Uterus (tissue), 4 donors: ENCODE measurements around the gene COL18A1. TPM values are rescaled to one million over a fixed set of nuclear protein-coding genes. Genes with fewer than 3 reads are reported as not detected.

Experiments used
- DNase-seq, 2 donors: peaks; one replicate each; pipeline ENCODE4 v3.0.0-alpha.2; 2019 to 2020
- H3K27ac ChIP-seq, 2 donors: fragments of 200-600 bp; sonication (generic); 1 replicate in 1 of 2; 2 replicates in 1 of 2; pipeline ENCODE4 v1.5.1; 2016 to 2018
- H3K27me3 ChIP-seq, 2 donors: fragments of 200-600 bp; sonication (generic); one replicate each; pipeline ENCODE4 v1.5.1; 2018 to 2019; ENCODE audit warnings: control low read depth in 1 of 2
- H3K36me3 ChIP-seq, 2 donors: fragments of 200-600 bp; sonication (generic); one replicate each; pipeline ENCODE4 v1.5.1; 2019; ENCODE audit warnings: control low read depth in 1 of 2
- H3K4me1 ChIP-seq, 2 donors: fragments of 200-600 bp; sonication (generic); one replicate each; pipeline ENCODE4 v1.5.1; 2018 to 2019; ENCODE audit warnings: control low read depth in 1 of 2
- H3K4me3 ChIP-seq, 2 donors: fragments of 200-600 bp; sonication (generic); 1 replicate in 1 of 2; 2 replicates in 1 of 2; pipeline ENCODE4 v1.5.1; 2018 to 2019; ENCODE audit warnings: mild to moderate bottlenecking in 1 of 2
- H3K9me3 ChIP-seq, 2 donors: fragments of 200-600 bp; sonication (generic); one replicate each; pipeline ENCODE4 v1.5.1; 2019; ENCODE audit warnings: control low read depth in 1 of 2
- CTCF ChIP-seq, 4 experiments: fragments of 200-600 bp in 2 of 4; fragments of 450-650 bp in 2 of 4; sonication (generic) in 2 of 4; IDR thresholded peaks; one replicate each; pipeline ENCODE4 v1.5.1; 2016 to 2019; ENCODE audit warnings: antibody characterized with exemption in 4 of 4, mild to moderate bottlenecking in 2 of 4, moderate library complexity in 1 of 4
- POLR2A ChIP-seq, 2 donors: fragments of 450-650 bp; IDR thresholded peaks; one replicate each; pipeline ENCODE4 v1.6.1; 2016; ENCODE audit warnings: antibody characterized with exemption in 2 of 2, mild to moderate bottlenecking in 1 of 2, moderate library complexity in 1 of 2
- intact Hi-C: fragments of 100-400 bp; cut with DNase I; formaldehyde crosslinking; loops from one replicate; pipeline ENCODE4 v1.15.1; 2023; ENCODE audit warnings: low total_unique reads
- total RNA-seq, 4 donors: library from RNA; depleted of rRNA in 3 of 4; stranded (reverse); fragments of >200 nt in 3 of 4; gene quantifications; one replicate each; pipeline versions ENCODE4 v1.1.0 to v1.2.4, GENCODE V29; 2014 to 2023
- donor health status: DM: yes; HTN: yes; CAD: no.

Gene COL18A1
- total RNA-seq, 4 donors from 2014 or later: 73.0 to 223 (median 152) TPM

DNA sequence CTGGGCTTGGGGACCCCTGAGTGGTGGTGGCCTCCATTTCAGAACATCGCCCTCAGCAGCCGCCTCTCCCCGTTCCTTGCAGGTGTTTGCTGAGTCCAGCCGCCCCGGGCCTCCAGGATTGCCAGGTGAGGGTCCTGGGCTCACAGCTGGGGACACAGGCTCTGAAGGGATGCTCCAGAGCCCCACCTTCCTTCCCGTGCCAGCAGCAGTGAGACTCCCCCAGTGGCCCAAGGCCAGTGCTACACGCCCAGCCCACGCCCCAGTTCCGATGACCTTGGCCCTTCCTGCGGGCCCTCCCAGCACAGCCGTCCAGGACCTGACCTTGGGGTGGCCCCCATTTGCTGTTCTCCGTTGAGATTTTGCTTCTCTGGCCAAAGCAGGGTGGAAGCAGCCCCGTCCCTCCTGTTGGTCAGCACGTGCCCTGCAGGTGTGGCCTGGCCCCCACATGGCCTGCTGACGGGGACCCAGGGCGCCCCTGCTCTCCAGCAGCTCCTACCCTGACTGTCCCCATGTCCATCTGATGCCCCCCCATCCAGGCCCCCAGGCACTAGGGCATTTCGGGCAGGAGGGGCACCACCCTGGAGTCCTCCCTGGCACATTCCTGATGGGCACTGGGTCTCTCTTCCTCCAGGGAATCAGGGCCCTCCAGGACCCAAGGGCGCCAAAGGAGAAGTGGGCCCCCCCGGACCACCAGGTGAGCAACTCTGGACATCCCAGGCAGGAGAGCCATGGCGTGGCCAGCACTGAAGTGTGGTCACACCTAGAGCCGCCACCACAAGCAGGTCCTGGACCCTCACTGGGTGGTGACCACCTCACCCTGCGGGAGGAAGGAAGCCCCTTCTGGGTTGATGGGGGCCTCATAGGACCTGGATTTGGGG, 92.2 kb downstream of the COL18A1 start:
- intact Hi-C loops: no loop called here
- Histone ChIP-seq H3K9me3 (no peaks in the 10 kb centered on the region), H3K36me3 (no peaks in the 10 kb centered on the region), H3K4me3 (no peak overlapping the region), H3K4me1 (no peaks in the 10 kb centered on the region), H3K27me3 (no peaks in the 10 kb centered on the region), H3K27ac (no peak overlapping the region)
- TF ChIP-seq CTCF (IDR thresholded peaks at IDR 0.05) (no peak), POLR2A (IDR thresholded peaks at IDR 0.05) (no peak)
- DNase-seq: peak in 1 of 2 donors; percentile 14

- Histone ChIP-seq H3K9me3 (no peaks in the 10 kb centered on the region), H3K4me3 (no peak overlapping the region), H3K4me1 (no peaks in the 10 kb centered on the region), H3K27ac (no peak overlapping the region), H3K36me3 (no peaks in the 10 kb centered on the region), H3K27me3 (no peaks in the 10 kb centered on the region)
- peak in 1 of 2 donors; percentile 13 for DNase-seq
- intact Hi-C loops: no loop called here
- no peak for TF ChIP-seq CTCF (IDR thresholded peaks at IDR 0.05)
- TF ChIP-seq POLR2A (IDR thresholded peaks at IDR 0.05): no peak
Observed at GRCh38 chr21:45497846-45498645, 93.1 kb downstream of the COL18A1 start.

DNA sequence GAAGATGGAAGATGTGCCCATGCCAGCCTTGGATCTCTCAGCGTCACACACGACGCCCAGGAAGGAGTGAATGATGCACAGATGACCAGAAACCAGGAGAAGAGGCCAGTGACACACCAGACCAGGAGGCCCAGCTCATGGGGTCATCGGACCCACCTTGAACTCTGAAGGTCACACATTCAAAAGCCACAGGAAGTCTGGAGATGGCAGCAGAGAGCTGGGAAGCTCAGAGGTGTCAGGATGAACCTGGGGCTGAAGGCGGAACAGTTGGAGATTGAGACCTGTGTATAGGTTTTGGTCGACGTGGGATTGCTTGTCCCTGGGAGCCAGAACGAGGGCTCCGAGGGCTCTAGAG, 93.7 kb downstream of the COL18A1 start:
- Histone ChIP-seq H3K4me1 (no peaks in the 10 kb centered on the region), H3K4me3 (no peak overlapping the region), H3K36me3 (no peaks in the 10 kb centered on the region), H3K27me3 (no peaks in the 10 kb centered on the region), H3K27ac (no peak overlapping the region), H3K9me3 (no peaks in the 10 kb centered on the region)
- intact Hi-C loops: no loop called here
- no peak for TF ChIP-seq CTCF (IDR thresholded peaks at IDR 0.05)
- no peak for TF ChIP-seq POLR2A (IDR thresholded peaks at IDR 0.05)
- peak in 1 of 2 donors; percentile 12 for DNase-seq

- no peak overlapping the region for H3K27ac ChIP-seq
- no peaks in the 10 kb centered on the region for H3K36me3 ChIP-seq
- H3K27me3 ChIP-seq: no peaks in the 10 kb centered on the region
- DNase-seq: peak in 1 of 2 donors; percentile 12
- TF ChIP-seq POLR2A (IDR thresholded peaks at IDR 0.05) (no peak), CTCF (IDR thresholded peaks at IDR 0.05) (no peak)
- H3K4me3 ChIP-seq: no peak overlapping the region
- no peaks in the 10 kb centered on the region for H3K4me1 ChIP-seq
- intact Hi-C loops: no loop called here
- no peaks in the 10 kb centered on the region for H3K9me3 ChIP-seq
Observed at GRCh38 chr21:45499201-45499750, 94.3 kb downstream of the COL18A1 start.
